Measurements from ENCODE around the gene OBSL1.

OBSL1 gene

GRCh38 chr2:219540784-219541504, 30.4 kb downstream of the OBSL1 start:
- TF ChIP-seq CTCF (IDR thresholded peaks at IDR 0.05; ENCODE audit: borderline replicate concordance, control extremely low read depth, extremely low read depth, insufficient read depth, missing control alignments): no peak
- in situ Hi-C loops (cut with MboI; ENCODE audit: low sequenced_read_pairs, unreplicated experiment): no loop called here
- DNase-seq (ENCODE audit: low spot score): no peak

GRCh38 chr2:219539926-219540678, 31.2 kb downstream of the OBSL1 start:
- no peak for TF ChIP-seq CTCF (IDR thresholded peaks at IDR 0.05; ENCODE audit: borderline replicate concordance, control extremely low read depth, extremely low read depth, insufficient read depth, missing control alignments)
- DNase-seq (ENCODE audit: low spot score): no peak
- in situ Hi-C loops (cut with MboI; ENCODE audit: low sequenced_read_pairs, unreplicated experiment): loop anchor here (10.0 kb wide), 1 partner anchor 155 kb away; no protein-coding TSS in a partner anchor

- no peak for TF ChIP-seq CTCF (IDR thresholded peaks at IDR 0.05; ENCODE audit: borderline replicate concordance, control extremely low read depth, extremely low read depth, insufficient read depth, missing control alignments)
- in situ Hi-C loops (cut with MboI; ENCODE audit: low sequenced_read_pairs, unreplicated experiment): loop anchor here (10.0 kb wide), 1 partner anchor 156 kb away; no protein-coding TSS in a partner anchor
- DNase-seq (ENCODE audit: low spot score): no peak
These were observed 32.2 kb downstream of the OBSL1 start for GRCh38 chr2:219538956-219539788.

- in situ Hi-C loops (cut with MboI; ENCODE audit: low sequenced_read_pairs, unreplicated experiment): loop anchor here (10.0 kb wide), 1 partner anchor 156 kb away; no protein-coding TSS in a partner anchor
- no peak for DNase-seq (ENCODE audit: low spot score)
- TF ChIP-seq CTCF (IDR thresholded peaks at IDR 0.05; ENCODE audit: borderline replicate concordance, control extremely low read depth, extremely low read depth, insufficient read depth, missing control alignments): no peak
These were observed 32.8 kb downstream of the OBSL1 start for GRCh38 chr2:219538504-219538951.

GRCh38 chr2:219537657-219538488, 33.5 kb downstream of the OBSL1 start:
- no peak for TF ChIP-seq CTCF (IDR thresholded peaks at IDR 0.05; ENCODE audit: borderline replicate concordance, control extremely low read depth, extremely low read depth, insufficient read depth, missing control alignments)
- in situ Hi-C loops (cut with MboI; ENCODE audit: low sequenced_read_pairs, unreplicated experiment): loop anchor here (10.0 kb wide), 1 partner anchor 157 kb away; no protein-coding TSS in a partner anchor
- no peak for DNase-seq (ENCODE audit: low spot score)

All from GM13976 (cell line).